Measurements from ENCODE around the gene CIROP. TPM values are rescaled to one million over a fixed set of nuclear protein-coding genes. Genes with fewer than 3 reads are reported as not detected.

The CIROP gene
- total and polyA plus RNA-seq, 11 donors = not detected

- WGBS, 4 donors = 88 to 95% (median 94%) methylated on average over 1 of the region's 1 CpG
- no peak for DNase-seq
- no peak for TF ChIP-seq CTCF (IDR thresholded peaks at IDR 0.05)
- no peak for TF ChIP-seq POLR2A (IDR thresholded peaks at IDR 0.05)
- peaks cover 0 to 78% (median 77%) of the 10 kb centered on the region in 9 donors for H3K36me3 ChIP-seq
- intact Hi-C loops (cut with DNase I) = loop anchor here in 5 of 10 donors (5.0 kb wide), 2 partner anchors 32 to 37 kb away; no protein-coding TSS in a partner anchor
- H3K9me3 ChIP-seq = no peaks in the 10 kb centered on the region
- ATAC-seq = no peak
- H3K27ac ChIP-seq = no peak overlapping the region
- no peaks in the 10 kb centered on the region for H3K27me3 ChIP-seq
- H3K4me1 ChIP-seq = peaks cover 5 to 55% (median 29%) of the 10 kb centered on the region in 12 donors
- H3K4me3 ChIP-seq = no peak overlapping the region
Measured at GRCh38 chr14:23074906-23075305, 29.9 kb downstream of the CIROP start.

DNA sequence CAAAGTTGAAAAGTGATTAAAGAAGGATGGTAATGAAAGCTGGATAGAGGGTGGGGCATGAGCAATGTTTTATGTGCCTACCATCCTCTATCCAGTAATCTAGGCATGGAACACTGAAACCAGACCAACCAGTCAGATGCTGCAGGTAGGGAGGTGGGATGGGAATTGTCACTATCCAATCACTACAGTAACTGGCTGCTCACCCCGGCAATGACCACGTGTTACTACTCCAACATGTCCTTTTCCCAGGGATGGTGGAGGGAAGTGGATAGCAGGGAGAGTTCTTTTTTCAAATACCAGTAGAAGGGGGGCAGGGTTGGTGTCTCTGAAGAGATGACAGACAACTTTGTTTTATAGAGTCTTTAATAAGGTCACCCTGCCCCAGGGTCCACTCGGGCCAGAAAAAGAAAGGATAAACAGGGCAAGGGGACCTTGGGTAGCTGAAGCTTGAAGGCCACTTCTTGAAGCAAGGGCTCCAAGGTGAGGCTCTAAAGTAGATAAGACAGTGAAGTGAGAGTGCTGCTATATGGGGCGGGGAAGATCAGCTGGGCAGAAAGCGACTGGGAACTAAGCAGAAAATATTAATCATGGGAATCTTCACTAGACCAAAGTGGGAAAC is 32.8 kb downstream of the CIROP start:
- TF ChIP-seq CTCF (IDR thresholded peaks at IDR 0.05) (no peak), POLR2A (IDR thresholded peaks at IDR 0.05) (no peak)
- peaks cover 0 to 77% (median 65%) of the 10 kb centered on the region in 9 donors for H3K36me3 ChIP-seq
- H3K9me3 ChIP-seq = no peaks in the 10 kb centered on the region
- WGBS, 4 donors = 38 to 42% (median 39%) methylated on average over 5 of the region's 5 CpGs
- DNase-seq (no peak), ATAC-seq (peak in 3 of 4 donors; percentile 7 to 27 (median 12))
- peaks cover 5 to 49% (median 31%) of the 10 kb centered on the region in 12 donors for H3K4me1 ChIP-seq
- no peaks in the 10 kb centered on the region for H3K27me3 ChIP-seq
- intact Hi-C loops (cut with DNase I) = loop anchor here in 5 of 10 donors (5.0 kb wide), 2 partner anchors 35 to 40 kb away; no protein-coding TSS in a partner anchor
- peak overlapping the region; percentile 31 to 72 (median 67) for H3K4me3 ChIP-seq
- H3K27ac ChIP-seq = peak overlapping the region; percentile 49 to 90 (median 84)

- WGBS, 4 donors = 1 to 4% (median 1%) methylated on average over 14 of the region's 14 CpGs
- ATAC-seq (peak; percentile 88 to 94 (median 94)), DNase-seq (peak; percentile 86 to 91 (median 89))
- Histone ChIP-seq H3K27ac (peak overlapping the region; percentile 49 to 90 (median 84)), H3K4me1 (peaks cover 5 to 45% (median 30%) of the 10 kb centered on the region in 12 donors), H3K36me3 (peaks cover 0 to 77% (median 65%) of the 10 kb centered on the region in 9 donors), H3K27me3 (no peaks in the 10 kb centered on the region), H3K9me3 (no peaks in the 10 kb centered on the region), H3K4me3 (peak overlapping the region; percentile 31 to 72 (median 67))
- TF ChIP-seq CTCF (IDR thresholded peaks at IDR 0.05) = no peak
- peak in 1 of 2 donors; percentile 45 for TF ChIP-seq POLR2A (IDR thresholded peaks at IDR 0.05)
- intact Hi-C loops (cut with DNase I) = loop anchor here in 5 of 10 donors (5.0 kb wide), 2 partner anchors 36 to 41 kb away; no protein-coding TSS in a partner anchor
Measured at GRCh38 chr14:23071244-23071920, 33.4 kb downstream of the CIROP start.

Data from heart left ventricle (tissue), 16 donors.